Measurements from ENCODE around the gene IL20.

IL20 gene

GRCh38 chr1:206880314-206880713 is 14.9 kb downstream of the IL20 start:
- DNase-seq (ENCODE audit: low read depth), result no peak

DNA sequence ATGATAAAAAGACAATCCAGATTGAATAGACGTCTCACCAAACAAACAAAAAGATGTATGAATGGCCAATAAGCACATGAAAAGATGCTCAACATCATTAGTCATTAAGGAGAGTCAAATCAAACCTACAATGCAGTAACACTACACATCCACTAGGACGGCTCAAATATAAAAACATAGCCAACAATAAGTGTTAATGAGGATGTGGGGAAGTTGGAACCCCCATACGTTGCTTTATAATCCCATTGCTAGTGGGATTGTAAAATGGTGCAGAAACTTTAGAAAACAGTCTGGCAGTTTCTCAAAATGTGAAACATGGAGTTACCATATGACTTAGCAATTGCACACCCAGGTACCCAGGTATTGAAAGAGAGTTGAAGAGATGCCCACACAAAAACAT is 17.1 kb downstream of the IL20 start:
- DNase-seq (ENCODE audit: low read depth), result no peak

DNA sequence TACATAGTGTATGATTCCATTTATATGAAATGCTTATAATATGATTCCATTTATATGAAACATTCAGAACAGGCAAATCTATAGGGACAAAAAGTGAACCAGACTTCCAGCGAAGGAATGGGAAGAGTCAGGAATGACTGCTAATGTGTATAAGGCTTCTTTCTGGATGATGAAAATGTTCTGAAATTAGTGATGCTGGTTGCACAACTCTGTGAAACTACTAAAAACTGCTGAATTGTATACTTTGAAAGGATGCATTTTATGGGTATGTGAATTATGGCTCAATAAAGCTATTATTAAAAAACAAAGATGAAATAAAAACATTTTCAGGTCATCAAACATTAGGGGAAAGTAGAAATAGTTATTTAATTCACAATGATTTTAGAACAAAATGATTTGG is 17.7 kb downstream of the IL20 start:
- no peak for DNase-seq (ENCODE audit: low read depth)

GRCh38 chr1:206883876-206884275 is 18.5 kb downstream of the IL20 start:
- DNase-seq (ENCODE audit: low read depth), result no peak

DNA sequence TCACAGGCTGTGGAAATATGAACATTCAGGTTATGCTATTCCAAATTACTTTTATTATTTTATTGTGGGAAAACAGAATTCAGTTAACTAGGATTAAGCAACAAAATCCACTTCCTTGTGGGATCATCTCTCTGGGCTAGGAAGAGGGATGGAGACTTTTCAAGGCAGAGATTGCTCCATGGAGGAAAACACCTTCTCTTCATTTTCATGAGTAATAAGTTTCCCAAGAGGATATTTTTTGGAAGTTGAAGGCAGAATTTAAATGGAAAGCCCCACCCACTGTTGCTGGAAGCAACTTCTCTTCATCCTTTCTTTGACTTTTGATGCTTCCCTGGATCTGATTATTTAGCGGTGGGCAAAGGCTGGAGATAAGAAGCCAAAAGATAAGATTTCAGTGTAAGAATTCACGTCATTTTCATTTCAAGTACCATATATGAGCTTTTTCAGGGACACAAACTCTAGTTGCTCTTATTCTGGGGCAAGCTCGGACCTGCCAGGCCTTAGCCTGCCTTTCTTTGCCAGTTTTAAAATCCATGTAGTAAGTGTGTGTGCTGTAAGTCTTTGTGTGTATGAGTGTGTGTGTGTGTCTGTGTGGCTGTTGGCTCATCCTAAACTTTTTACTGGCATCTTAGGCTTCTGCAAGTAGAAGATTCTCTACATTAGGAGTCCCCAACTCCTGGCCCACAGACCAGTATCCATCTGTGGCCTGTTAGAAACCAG is 20.1 kb downstream of the IL20 start:
- no peak for DNase-seq (ENCODE audit: low read depth)

DNA sequence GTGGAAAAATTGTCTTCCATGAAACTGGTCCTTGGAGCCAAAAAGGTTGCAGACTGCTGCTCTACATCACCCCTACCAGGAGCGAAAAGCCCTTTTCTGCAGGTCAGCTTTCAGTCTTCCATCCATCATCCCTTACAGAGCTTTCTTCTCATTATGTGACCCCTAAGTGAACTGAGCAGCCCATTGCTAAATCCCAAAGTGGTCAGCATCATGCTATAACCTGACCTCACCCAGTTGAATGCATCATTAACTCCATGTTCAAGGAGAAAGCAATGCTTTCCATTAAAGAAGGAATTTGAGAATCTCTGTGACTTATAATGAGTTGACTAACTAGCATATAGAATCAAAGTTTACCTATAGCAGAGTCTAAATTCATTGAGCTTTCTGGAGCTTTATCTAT is 21.4 kb downstream of the IL20 start:
- DNase-seq (ENCODE audit: low read depth), result no peak

DNA sequence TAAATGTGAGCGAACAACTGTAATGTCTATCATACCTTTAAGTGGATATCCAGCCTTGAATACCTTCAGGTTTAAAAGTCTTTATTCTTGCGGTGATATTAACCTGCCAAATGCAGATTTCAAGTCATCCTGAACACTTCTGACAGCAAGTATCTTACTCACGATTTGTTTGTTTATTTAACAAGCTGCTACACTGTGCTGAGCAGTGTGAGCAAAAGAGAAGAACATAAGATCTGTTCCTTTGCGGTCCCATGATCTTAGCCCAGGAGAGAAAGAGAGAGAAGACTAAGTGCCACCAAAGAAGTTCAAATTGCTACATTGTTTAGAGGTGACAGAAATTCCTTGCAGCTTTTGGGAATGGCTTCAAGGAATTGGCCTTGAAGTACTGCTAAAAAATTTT is 22.3 kb downstream of the IL20 start:
- no peak for DNase-seq (ENCODE audit: low read depth)

- DNase-seq (ENCODE audit: low read depth), result no peak
These were observed 25.0 kb downstream of the IL20 start for GRCh38 chr1:206890125-206891060.

- no peak for DNase-seq (ENCODE audit: low read depth)
These were observed 26.0 kb downstream of the IL20 start for GRCh38 chr1:206891412-206891811.

DNA sequence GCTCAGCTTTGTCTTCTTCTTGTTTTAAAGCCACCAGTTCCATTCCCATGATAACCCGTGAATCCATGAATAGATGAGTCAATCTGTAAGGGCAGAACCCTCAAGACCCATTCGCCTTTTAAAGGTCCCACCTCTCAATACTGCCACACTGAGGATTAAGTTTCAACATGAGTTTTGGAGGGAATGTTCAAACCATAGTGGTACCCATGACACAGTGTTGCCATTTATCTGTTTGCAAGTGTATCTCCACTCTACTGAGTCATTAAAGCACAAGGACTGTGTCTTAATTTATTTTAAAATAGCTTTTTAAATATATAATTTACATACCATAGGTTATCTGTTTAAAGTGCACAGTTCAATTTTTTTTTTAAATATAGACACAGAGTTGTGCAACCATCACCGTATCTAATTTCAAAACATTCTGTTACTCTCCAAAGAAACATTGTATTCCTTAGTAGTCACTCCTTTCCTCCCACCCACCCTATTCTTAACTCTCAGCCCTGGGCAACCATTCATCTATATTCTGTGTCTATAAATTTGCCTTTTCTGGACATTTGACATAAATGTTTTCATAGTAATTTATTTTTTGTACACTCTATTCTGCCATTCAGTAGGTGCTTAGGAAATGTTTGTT is 27.0 kb downstream of the IL20 start:
- DNase-seq (ENCODE audit: low read depth), result no peak

DNA sequence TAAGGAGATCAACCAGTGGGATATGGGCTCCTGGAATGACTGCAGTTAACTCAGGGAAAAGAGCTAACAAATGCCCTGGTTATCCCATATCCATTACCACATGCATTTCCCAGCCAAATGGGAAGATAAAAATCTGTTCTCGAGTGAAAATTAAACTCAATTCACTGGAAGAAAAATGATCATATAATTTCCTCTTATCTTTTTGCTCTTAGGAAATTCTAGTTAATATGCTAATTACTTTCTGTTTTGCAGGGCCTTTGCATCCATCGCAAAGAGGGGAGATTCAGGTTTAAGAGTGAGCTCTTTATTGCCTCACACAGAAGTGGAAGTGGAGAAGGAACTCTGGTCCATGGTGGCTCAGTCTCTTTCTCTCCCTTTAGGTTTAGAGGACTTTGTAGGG is 28.0 kb downstream of the IL20 start:
- DNase-seq (ENCODE audit: low read depth), result no peak

GRCh38 chr1:206895325-206895724 is 29.9 kb downstream of the IL20 start:
- no peak for DNase-seq (ENCODE audit: low read depth)

GRCh38 chr1:206895837-206896242 is 30.4 kb downstream of the IL20 start:
- DNase-seq (ENCODE audit: low read depth), result no peak

DNA sequence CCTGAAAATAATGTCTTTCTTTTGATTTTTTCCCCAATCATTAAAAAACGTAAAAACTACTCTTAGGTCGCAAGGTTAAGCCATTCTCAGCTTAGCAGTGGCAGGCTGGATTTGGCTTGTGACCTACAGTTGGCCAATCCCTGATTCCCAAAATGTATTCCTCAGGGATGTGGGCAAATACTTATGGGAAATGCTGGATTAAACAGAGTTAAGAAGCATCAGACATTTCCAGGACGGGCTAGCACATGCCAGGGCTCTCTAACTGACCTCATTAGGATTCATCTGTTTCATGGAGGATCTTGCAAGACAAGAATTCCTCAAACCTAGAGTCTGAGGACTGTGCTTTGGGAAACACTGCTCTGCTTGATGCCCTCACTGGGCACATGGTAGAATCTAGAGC is 30.8 kb downstream of the IL20 start:
- DNase-seq (ENCODE audit: low read depth), result no peak

DNA sequence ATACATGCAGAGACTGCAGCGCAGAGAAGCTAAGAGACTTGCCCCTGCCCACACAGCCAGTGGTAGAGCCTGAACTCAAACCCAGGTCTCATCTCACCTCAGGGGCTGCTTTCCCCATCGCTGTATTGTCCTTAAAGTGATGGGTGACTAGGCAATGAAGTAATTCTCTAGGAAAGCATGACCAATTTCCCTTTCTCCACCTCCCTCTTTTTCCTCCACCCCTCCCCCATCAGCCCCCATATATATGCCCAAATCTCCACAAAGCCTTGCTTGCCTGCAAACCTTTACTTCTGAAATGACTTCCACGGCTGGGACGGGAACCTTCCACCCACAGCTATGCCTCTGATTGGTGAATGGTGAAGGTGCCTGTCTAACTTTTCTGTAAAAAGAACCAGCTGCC is 31.8 kb downstream of the IL20 start, which contains the start of gene IL24:
IL24 (plus strand) TSS at position 269 of the 400 bp plus-strand sequence. CDS start 390 bp downstream, outside the sequence.
- no peak for DNase-seq (ENCODE audit: low read depth)

- no peak for DNase-seq (ENCODE audit: low read depth)
These were observed 32.9 kb downstream of the IL20 start for GRCh38 chr1:206898089-206898914.

GRCh38 chr1:206898915-206899431 is 33.5 kb downstream of the IL20 start:
- DNase-seq (ENCODE audit: low read depth), result no peak

DNA sequence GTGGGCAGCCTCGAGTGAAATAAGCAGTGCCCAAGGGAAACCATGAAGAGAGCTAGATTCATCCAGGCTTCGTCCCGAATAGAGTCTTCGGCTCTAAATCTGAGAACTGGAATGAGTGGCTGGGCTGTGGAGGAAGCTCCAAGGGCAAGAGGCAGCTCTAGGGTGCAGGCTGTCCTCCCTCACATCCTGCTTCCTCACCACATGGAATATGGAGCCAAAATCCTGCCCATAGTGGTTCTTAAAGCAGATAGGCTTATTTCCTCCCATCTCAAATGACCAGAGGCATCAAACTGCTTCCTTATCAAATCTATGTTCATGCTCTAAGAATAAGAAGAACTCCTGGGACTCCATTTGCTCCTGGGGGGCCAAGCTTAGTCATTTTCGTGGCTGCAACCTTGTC is 34.3 kb downstream of the IL20 start:
- no peak for DNase-seq (ENCODE audit: low read depth)

DNA sequence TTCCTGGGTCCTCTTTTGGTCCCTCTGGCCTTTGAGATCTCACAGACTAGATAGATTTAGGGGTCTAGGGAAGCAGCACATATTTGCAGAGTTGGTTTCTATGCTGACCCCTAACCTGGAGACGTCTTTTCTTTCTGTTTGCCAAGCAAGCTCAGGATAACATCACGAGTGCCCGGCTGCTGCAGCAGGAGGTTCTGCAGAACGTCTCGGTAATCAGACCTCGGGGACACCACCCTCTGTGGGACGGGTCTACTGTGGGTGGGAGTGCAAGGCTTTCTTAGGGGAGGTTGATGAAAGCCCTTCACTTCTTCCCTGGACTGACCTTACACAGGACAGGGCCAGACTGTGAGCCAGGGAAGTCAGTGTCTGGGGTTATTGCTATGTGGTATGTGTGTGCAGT is 34.7 kb downstream of the IL20 start:
- DNase-seq (ENCODE audit: low read depth), result no peak

DNA sequence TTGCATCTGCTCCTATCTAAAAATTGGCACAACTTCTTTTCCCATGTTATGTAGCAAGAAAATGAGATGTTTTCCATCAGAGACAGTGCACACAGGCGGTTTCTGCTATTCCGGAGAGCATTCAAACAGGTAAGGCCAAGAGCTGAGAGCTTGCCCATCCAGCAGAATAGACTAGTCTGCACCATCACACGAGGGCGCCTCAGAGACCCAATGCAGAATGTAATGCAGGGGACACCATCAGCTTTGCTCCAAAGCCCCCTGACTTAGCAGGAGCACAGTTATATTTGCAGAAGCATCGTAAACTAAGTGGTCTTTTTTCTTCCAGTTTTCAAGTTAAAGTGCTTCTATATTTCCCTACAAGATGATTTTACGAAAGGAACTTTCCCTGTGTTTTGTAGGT is 36.5 kb downstream of the IL20 start:
- no peak for DNase-seq (ENCODE audit: low read depth)

- no peak for DNase-seq (ENCODE audit: low read depth)
These were observed 37.3 kb downstream of the IL20 start for GRCh38 chr1:206902702-206903101.

- no peak for DNase-seq (ENCODE audit: low read depth)
These were observed 38.3 kb downstream of the IL20 start for GRCh38 chr1:206903687-206904086.
